CD14-positive monocyte (primary cell): ENCODE measurements around the gene GRIA1. TPM values are rescaled to one million over a fixed set of nuclear protein-coding genes. Genes with fewer than 3 reads are reported as not detected.

Experiments
- DNase-seq, 3 donors: peaks; one replicate each; pipeline ENCODE4 v3.0.0-alpha.2; 2011 to 2022
- H2AFZ ChIP-seq: 2 replicates; pipeline ENCODE4 v1.6.0; 2012; ENCODE audit warnings: mild to moderate bottlenecking, low read depth, low read length, inconsistent platforms; ENCODE audit not compliant: insufficient read depth, poor library complexity, severe bottlenecking
- H3K27ac ChIP-seq, 2 donors: 1 replicate in 1 of 2; 2 replicates in 1 of 2; pipeline ENCODE4 v1.5.1; 2012 to 2013; ENCODE audit warnings: low read length in 2 of 2, control low read depth in 1 of 2, inconsistent platforms in 1 of 2, low read depth in 1 of 2, mild to moderate bottlenecking in 1 of 2
- H3K27me3 ChIP-seq, 2 donors: one replicate each; pipeline versions ENCODE4 v1.6.0 to v1.6.1; 2011 to 2013; ENCODE audit warnings: low read length in 2 of 2; ENCODE audit not compliant: control insufficient read depth in 2 of 2, insufficient read depth in 2 of 2
- H3K36me3 ChIP-seq, 2 donors: replicated peaks in 1 of 2; 1 replicate in 1 of 2; 2 replicates in 1 of 2; pipeline versions ENCODE4 v1.5.1 to v1.6.1; 2012 to 2013; ENCODE audit warnings: low read length in 2 of 2, control low read depth in 1 of 2, inconsistent platforms in 1 of 2, mild to moderate bottlenecking in 1 of 2; ENCODE audit not compliant: insufficient read depth in 2 of 2, control insufficient read depth in 1 of 2
- H3K4me1 ChIP-seq, 2 donors: 1 replicate in 1 of 2; 2 replicates in 1 of 2; pipeline versions ENCODE4 v1.5.1 to v1.6.1; 2012 to 2013; ENCODE audit warnings: low read length in 2 of 2, control low read depth in 1 of 2, inconsistent platforms in 1 of 2, mild to moderate bottlenecking in 1 of 2, moderate library complexity in 1 of 2; ENCODE audit not compliant: insufficient read depth in 2 of 2, control insufficient read depth in 1 of 2
- H3K4me2 ChIP-seq: replicated peaks from 2 replicates; pipeline ENCODE3; 2012; ENCODE audit warnings: low read length, moderate library complexity, mild to moderate bottlenecking; ENCODE audit not compliant: poor library complexity, severe bottlenecking; ENCODE audit errors: extremely low read depth
- H3K4me3 ChIP-seq, 3 experiments: fragments of 200-600 bp in 1 of 3; sonication (generic) in 1 of 3; replicated peaks in 1 of 3; 1 replicate in 2 of 3; 2 replicates in 1 of 3; pipeline ENCODE4 v1.5.1; 2011 to 2013; ENCODE audit warnings: low read length in 3 of 3, mild to moderate bottlenecking in 3 of 3, control low read depth in 2 of 3, low read depth in 2 of 3, inconsistent platforms in 1 of 3, moderate library complexity in 1 of 3
- H3K79me2 ChIP-seq: 2 replicates; pipeline ENCODE4 v1.6.0; 2012; ENCODE audit warnings: mild to moderate bottlenecking, control low read depth, inconsistent platforms, low read length, moderate library complexity; ENCODE audit not compliant: insufficient read depth
- H3K9ac ChIP-seq: 2 replicates; pipeline ENCODE4 v1.6.0; 2017; ENCODE audit warnings: low read length, mild to moderate bottlenecking; ENCODE audit not compliant: insufficient read depth, poor library complexity, severe bottlenecking
- H3K9me3 ChIP-seq, 2 donors: replicated peaks in 1 of 2; 1 replicate in 1 of 2; 2 replicates in 1 of 2; pipeline versions ENCODE4 v1.5.1 to v1.6.1; 2012 to 2013; ENCODE audit warnings: low read length in 2 of 2, control low read depth in 1 of 2; ENCODE audit not compliant: control insufficient read depth in 1 of 2, insufficient read depth in 1 of 2
- H4K20me1 ChIP-seq: 2 replicates; pipeline ENCODE4 v1.6.0; 2012; ENCODE audit warnings: mild to moderate bottlenecking, low read length, control low read depth, moderate library complexity; ENCODE audit not compliant: insufficient read depth
- H3K27ac Mint-ChIP-seq, 7 donors: one replicate each; pipeline ENCODE4 v1.8.0; 2020; ENCODE audit warnings: mild to moderate bottlenecking in 7 of 7, mixed read lengths in 7 of 7, moderate library complexity in 6 of 7, inconsistent platforms in 2 of 7
- H3K27me3 Mint-ChIP-seq, 3 donors: one replicate each; pipeline ENCODE4 v1.8.0; 2021 to 2022; ENCODE audit warnings: low read depth in 3 of 3, mild to moderate bottlenecking in 3 of 3, mixed read lengths in 3 of 3, moderate library complexity in 3 of 3, inconsistent platforms in 1 of 3
- H3K36me3 Mint-ChIP-seq, 2 donors: one replicate each; pipeline ENCODE4 v1.8.0; 2020; ENCODE audit warnings: mixed read lengths in 2 of 2, inconsistent platforms in 1 of 2, mild to moderate bottlenecking in 1 of 2
- H3K4me1 Mint-ChIP-seq: one replicate; pipeline ENCODE4 v1.8.0; 2020; ENCODE audit warnings: mild to moderate bottlenecking, mixed read lengths
- H3K4me3 Mint-ChIP-seq, 2 donors: one replicate each; pipeline ENCODE4 v1.8.0; 2020; ENCODE audit warnings: mild to moderate bottlenecking in 2 of 2, mixed read lengths in 2 of 2, moderate library complexity in 1 of 2
- H3K9me3 Mint-ChIP-seq, 7 donors: one replicate each; pipeline ENCODE4 v1.8.0; 2020 to 2022; ENCODE audit warnings: mixed read lengths in 7 of 7, mild to moderate bottlenecking in 6 of 7, moderate library complexity in 6 of 7, inconsistent platforms in 2 of 7
- CTCF ChIP-seq: fragments of 200-600 bp; IDR thresholded peaks from one replicate; pipeline ENCODE4 v1.8.0; 2022; ENCODE audit warnings: antibody characterized with exemption, mild to moderate bottlenecking
- WGBS: methylation state at CpG from one replicate; pipeline ENCODE4 v1.1.5; 2013; ENCODE audit warnings: missing lambda C conversion rate; ENCODE audit not compliant: insufficient coverage; 5-methylcytosine and 5-hydroxymethylcytosine counted together
- intact Hi-C, 2 donors: fragments of 100-400 bp; cut with micrococcal nuclease; formaldehyde crosslinking; loops; one replicate each; pipeline versions ENCODE4 v1.15.0 to v1.15.1; 2023
- polyA plus RNA-seq, 3 donors: library from polyadenylated mRNA; depleted of rRNA in 1 of 3; unstranded in 2 of 3; stranded (reverse) in 1 of 3; fragments of 300-500 nt in 2 of 3; fragments of >200 nt in 1 of 3; fragmentation: Illumina TruSeq in 2 of 3; gene quantifications; 1 replicate in 2 of 3; 2 replicates in 1 of 3; pipeline ENCODE4 v1.2.3, GENCODE V29; 2012 to 2021

Gene GRIA1
- polyA plus RNA-seq, 3 donors: not detected

DNA sequence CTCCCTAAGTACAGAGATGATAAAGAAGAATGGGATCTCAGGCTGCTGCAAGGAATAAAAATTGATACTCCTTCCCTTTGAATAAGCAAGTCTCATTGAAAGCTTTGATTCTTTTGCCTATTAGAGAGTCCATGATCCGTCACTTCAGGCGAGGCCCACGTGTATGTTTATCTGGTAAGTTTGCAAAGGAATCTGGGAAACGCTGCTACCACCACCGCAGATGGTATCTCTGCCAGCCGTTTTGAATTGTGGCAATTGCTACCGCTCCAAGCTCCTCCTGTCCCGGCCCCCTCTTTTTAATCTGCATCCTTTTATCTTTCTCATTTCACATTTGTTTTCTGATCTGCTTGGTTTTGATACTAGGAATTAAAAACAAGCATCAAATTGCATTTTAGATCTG is 42.9 kb upstream of the GRIA1 start:
- H3K4me2 ChIP-seq: no peak overlapping the region
- H3K9ac ChIP-seq: no peak overlapping the region
- H3K27ac Mint-ChIP-seq: no peak overlapping the region
- H3K79me2 ChIP-seq: no peaks in the 10 kb centered on the region
- intact Hi-C loops: no loop called here
- no peak for TF ChIP-seq CTCF
- no peak overlapping the region for H3K4me3 ChIP-seq
- H3K9me3 ChIP-seq: no peaks in the 10 kb centered on the region
- no peaks in the 10 kb centered on the region for H3K27me3 ChIP-seq
- no peak overlapping the region for H3K4me3 Mint-ChIP-seq
- no peaks in the 10 kb centered on the region for H3K36me3 ChIP-seq
- H3K27me3 Mint-ChIP-seq: peaks cover 0 to 2% (median 1%) of the 10 kb centered on the region in 3 donors
- no peak for DNase-seq
- H2AFZ ChIP-seq: no peak overlapping the region
- WGBS: 79% methylated on average over 4 of the region's 8 CpGs
- no peaks in the 10 kb centered on the region for H3K4me1 ChIP-seq
- no peak overlapping the region for H3K27ac ChIP-seq
- H4K20me1 ChIP-seq: no peaks in the 10 kb centered on the region
- H3K9me3 Mint-ChIP-seq: peaks cover 0 to 6% (median 3%) of the 10 kb centered on the region in 7 donors
- H3K36me3 Mint-ChIP-seq: no peaks in the 10 kb centered on the region
- H3K4me1 Mint-ChIP-seq: no peaks in the 10 kb centered on the region

DNA sequence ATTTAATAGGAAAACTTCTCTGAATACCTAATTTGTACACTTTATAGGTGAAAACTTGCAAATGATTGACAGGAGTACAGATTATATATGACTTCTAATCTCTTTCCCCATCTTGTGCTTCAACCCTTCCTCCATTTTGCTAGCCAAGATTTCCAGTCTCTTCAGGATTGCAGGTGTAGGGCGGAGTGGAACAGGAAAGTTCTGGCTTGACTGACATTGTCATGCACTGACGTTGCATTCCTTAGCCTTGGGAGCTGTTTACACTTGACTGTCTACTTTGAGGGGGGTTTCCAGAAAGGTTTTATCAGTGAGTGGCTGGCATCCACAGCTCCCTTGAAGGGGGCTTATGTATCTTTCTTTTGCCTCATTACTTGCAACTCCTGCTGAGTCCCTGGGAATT is 34.1 kb upstream of the GRIA1 start:
- Histone ChIP-seq H3K27me3 (no peaks in the 10 kb centered on the region), H3K4me1 (no peaks in the 10 kb centered on the region), H3K9ac (no peak overlapping the region), H2AFZ (no peak overlapping the region), H3K36me3 (no peaks in the 10 kb centered on the region), H3K4me2 (no peak overlapping the region), H4K20me1 (no peaks in the 10 kb centered on the region), H3K9me3 (no peaks in the 10 kb centered on the region), H3K27ac (no peak overlapping the region), H3K79me2 (no peaks in the 10 kb centered on the region), H3K4me3 (no peak overlapping the region)
- no peak for TF ChIP-seq CTCF
- peaks cover 4 to 17% (median 7%) of the 10 kb centered on the region in 7 donors for H3K9me3 Mint-ChIP-seq
- H3K27ac Mint-ChIP-seq: no peak overlapping the region
- H3K36me3 Mint-ChIP-seq: no peaks in the 10 kb centered on the region
- H3K27me3 Mint-ChIP-seq: peaks cover 1 to 2% (median 1%) of the 10 kb centered on the region in 3 donors
- H3K4me1 Mint-ChIP-seq: no peaks in the 10 kb centered on the region
- DNase-seq: no peak
- intact Hi-C loops: no loop called here
- WGBS: 100% methylated on average over 1 of the region's 2 CpGs
- no peak overlapping the region for H3K4me3 Mint-ChIP-seq
